Superior temporal gyrus (tissue), 1 donor: ENCODE measurements around the gene ZNF568.

Source experiments
- DNase-seq: peaks from one replicate; pipeline ENCODE4 v3.0.0-alpha.2; 2016; ENCODE audit errors: extremely low spot score

ZNF568 gene

DNA sequence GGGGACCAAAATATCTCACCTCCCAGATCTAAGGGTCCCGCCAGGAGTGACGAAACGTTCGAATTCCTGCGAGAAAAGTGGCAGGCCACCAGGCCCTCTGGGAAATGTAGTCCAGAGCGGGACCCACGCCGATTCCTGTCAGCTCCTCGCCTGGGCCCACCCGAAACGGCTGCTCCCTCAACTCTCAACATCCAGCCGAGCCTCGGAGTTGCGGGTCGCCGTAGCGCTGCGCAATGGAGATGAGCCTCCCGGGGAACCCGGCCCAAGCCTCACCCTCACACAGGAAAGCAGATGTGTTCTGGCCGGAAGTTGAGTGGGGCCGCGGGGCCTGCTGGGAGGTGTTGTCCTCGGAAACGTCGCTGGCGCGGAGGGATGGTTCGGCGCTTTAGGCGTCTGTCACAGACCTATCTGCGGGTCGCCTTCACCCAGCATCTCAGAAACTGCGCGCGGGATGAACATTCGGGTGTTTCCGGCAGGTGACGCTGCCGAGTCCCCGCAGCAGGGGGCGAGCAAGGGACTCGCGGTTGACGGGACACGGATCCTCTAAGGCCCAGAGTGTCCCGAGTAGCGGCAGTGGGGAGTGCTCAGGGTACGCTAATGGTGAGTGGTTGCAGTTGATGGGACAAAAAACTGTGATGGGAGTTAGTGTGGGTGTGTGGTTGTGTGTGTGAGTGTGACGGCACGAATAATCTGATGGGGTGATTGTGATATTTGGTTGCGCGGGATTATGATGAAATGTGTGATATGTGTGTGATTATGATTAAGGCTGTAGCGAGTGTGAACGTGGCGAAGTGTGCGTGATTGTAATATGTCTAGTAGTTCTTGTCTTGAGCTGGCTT lies at the start of gene ZNF568, which contains the start of gene ZNF829:
Gene ZNF568, plus strand, starts transcription at position 341 of the 839 bp plus-strand sequence. CDS start 6,439 bp downstream, outside the sequence.
Gene ZNF829, minus strand, starts transcription at position 300 of the 839 bp plus-strand sequence. CDS start 1,124 bp downstream, outside the sequence.
- peak; percentile 92 for DNase-seq

DNA sequence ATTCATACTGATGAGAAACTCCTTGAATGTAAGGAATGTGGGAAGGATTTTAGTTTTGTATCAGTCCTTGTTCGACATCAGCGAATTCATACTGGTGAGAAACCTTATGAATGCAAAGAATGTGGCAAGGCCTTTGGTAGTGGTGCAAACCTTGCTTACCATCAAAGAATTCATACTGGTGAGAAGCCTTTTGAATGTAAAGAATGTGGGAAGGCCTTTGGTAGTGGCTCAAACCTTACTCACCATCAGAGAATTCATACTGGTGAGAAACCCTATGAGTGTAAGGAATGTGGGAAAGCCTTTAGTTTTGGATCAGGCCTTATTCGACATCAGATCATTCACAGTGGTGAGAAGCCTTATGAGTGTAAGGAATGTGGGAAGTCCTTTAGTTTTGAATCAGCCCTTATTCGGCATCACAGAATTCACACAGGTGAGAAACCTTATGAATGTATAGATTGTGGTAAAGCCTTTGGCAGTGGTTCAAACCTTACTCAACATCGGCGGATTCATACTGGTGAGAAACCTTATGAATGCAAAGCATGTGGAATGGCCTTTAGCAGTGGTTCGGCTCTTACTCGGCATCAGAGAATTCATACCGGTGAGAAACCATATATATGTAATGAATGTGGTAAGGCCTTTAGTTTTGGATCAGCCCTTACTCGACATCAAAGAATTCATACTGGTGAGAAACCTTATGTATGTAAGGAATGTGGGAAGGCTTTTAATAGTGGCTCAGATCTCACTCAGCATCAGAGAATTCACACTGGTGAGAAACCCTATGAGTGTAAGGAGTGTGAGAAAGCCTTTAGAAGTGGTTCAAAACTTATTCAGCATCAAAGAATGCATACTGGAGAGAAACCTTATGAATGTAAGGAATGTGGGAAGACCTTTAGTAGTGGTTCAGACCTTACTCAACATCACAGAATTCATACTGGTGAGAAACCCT lies 38.9 kb upstream of the ZNF568 start:
- no peak for DNase-seq

DNA sequence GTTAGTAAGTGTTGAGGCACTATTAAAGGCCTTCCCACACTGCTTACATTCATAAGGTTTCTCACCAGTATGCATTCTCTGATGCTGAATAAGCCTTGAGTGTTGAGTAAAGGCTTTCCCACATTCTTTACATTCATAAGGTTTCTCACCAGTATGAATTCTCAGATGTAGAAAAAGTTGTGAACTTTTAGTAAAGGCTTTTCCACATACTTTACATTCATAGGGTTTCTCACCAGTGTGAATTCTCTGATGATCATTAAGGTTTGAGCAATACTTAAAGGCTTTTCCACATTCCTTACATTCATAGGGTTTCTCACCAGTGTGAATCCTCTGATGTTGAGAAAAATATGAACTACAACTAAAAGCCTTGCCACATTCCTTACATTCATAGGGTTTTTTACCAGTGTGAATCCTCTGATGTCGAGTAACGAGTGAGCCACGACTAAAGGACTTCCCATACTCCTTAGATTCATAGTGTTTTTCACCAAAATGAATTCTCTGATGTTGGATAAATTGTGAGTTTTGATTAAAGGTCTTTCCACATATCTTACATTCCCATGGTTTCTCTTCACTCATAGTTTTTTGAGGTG lies 24.3 kb upstream of the ZNF568 start:
- no peak for DNase-seq

DNA sequence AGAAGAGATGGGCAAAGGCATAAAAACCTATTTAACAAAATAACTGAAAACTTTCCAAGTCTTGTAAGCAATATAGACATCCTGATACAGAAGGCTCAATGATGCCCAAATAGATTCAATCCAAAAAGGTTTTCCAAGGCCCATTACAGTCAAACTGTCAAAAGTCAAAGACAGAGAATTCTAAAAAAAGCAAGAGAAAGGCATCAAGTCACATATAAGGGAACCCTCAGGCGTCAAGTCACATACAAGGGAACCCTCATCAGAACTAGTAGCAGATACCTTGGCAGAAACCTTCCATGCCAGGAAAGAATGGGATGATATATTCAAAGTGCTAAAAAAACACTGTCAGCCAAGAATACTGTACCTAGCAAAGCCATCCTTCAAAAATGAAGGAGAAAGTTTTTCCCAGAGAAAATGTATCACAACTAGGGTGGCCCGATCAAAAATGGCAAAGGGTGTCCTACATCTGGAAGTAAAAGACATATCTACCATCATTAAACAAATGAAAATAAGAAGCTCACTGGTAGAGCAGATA lies 21.2 kb upstream of the ZNF568 start:
- DNase-seq, result no peak

DNA sequence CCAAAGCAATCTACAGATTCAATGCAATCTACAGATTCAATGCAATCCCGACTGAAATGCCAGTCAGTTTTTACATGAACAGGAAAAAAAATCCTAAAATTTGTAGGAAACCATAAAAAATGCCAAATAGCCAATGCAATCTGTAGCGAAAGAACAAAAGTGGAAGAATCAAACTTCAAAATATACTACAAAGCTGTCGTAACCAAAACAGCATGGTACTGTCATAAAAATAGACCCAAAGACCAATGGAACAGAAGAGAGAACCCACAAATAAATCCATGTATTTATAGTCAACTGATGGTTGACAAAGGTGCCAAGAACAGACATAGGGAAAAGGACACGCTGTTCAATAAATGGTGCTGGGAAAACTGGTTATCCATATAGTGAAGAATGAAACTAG lies 17.7 kb upstream of the ZNF568 start:
- no peak for DNase-seq

DNA sequence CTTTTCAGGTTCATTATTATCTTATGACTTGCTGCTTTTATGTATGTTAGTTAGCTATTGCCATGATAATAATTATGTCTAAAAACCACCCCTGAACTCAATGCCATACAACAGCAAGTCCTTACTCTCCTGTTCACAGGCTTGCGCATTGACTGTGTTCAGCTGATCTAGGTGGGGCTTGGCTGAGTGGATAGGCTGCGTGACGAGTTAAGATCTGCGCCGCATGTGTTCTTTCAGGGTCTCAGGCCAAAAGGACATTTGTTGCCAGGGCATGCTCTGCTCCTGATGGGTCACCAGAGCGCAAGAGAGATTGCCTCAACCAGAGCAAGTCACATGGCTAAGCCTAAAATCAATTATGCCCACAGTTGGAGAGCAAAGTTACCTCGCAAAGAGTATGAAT lies 859 bp downstream of the ZNF568 start:
- DNase-seq, result no peak

DNA sequence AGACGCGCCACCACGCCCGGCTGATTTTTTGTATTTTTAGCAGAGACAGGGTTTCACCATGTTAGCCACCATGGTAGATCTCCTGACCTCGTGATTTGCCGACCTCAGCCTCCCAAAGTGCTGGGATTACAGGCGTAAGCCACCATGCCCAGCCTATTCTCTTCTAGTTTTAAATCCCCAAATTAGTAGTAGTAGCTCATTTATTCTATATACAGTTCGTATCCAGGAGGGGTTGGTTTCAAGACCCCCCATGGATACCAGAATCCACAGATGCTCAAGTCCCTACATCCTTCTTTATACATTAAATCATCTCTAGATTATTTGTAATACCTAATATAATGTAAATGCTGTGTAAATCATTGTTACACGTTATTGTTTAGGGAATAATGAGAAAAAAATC lies 2.0 kb downstream of the ZNF568 start:
- DNase-seq, result no peak

DNA sequence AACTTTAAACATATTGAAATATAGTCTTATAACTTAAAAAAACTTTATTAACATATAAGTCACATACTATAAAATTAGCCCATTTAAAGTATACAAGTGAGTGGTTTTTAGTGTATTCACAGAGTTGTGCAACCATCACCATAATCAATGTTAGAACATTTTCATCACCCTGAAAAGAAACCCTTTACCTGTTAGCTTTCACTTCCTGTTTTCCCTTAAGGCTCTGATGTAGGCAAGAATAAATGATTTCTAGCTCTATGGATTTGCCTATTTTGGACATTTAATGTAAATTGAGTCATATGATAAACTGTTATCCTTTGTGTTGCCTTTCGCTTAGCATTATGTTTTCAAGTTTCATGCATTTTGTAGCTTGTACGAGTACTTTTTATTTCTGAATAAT lies 15.6 kb downstream of the ZNF568 start:
- DNase-seq, result no peak

DNA sequence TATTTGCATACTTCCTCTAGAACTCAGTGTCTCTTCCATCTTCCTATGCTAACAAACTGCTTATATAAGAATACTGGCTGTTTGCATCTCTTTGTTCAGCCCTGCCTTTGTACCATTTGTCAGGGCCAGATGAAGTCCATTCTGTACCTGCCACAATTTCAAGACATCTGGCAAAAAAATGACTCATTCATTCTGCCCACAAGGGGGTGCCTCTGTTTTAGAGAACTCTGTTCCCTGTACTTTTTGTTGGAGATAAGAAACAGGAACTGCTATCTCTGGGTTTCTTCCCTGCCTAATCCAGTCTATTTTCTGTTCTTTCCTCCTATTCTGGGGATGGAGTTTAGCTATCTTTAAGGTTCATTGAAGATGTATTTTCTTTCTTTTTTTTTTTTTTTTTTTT lies 23.0 kb downstream of the ZNF568 start:
- no peak for DNase-seq

DNA sequence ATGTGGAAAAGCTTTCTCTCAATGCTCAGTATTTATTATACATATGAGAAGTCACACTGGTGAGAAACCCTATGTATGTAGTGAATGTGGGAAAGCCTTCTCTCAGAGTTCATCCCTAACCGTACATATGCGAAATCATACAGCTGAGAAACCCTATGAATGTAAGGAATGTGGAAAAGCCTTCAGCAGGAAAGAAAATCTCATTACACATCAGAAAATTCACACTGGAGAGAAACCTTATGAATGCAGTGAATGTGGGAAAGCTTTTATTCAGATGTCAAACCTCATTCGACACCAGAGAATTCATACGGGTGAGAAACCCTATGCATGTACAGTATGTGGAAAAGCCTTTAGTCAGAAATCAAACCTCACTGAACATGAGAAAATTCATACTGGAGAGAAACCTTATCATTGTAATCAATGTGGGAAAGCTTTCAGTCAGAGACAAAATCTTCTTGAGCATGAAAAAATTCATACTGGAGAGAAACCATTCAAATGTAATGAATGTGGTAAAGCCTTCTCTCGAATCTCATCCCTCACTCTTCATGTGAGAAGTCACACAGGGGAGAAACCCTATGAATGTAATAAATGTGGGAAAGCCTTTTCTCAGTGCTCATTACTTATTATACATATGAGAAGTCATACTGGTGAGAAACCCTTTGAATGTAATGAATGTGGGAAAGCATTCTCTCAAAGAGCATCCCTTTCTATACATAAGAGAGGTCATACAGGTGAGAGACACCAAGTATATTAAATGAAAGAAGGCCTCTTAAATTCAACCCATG lies 34.4 kb downstream of the ZNF568 start:
- DNase-seq, result no peak

DNA sequence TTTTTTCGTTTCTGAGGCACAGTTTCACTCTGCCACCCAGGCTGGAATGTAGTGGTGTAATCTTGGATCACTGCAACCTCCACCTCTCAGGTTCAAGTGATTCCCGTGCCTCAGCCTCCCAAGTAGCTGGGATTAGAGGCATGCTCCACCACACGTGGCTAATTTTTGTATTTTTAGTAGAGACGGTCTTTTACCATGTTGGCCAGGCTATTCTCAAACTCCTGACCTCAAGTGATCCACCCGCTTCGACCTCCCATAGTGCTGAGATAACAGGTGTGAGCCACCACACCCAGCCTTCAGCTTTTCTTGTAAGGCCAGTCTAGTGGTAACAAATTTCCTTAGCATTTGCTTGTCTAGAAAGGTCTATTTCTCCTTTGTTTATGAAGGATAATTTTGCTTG lies 46.2 kb downstream of the ZNF568 start:
- no peak for DNase-seq

DNA sequence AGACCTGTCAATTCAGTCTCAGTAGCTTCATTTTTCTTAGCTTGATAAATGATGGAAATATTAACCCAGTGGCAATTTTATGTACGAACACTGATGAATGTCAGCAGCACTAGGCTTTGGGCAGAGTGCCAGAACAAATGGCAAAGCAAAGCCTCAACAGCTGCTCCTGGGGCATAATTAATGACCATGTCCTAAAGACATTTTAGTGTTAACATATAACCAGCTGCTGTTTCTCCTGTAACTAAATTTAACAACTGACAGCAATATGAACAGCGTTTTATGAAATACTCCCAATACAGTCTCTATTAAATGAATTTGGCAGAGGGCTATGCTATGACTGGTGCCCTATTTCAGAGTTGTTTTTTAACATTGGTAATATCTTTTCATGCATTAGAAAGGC lies 47.1 kb downstream of the ZNF568 start:
- DNase-seq, result no peak

DNA sequence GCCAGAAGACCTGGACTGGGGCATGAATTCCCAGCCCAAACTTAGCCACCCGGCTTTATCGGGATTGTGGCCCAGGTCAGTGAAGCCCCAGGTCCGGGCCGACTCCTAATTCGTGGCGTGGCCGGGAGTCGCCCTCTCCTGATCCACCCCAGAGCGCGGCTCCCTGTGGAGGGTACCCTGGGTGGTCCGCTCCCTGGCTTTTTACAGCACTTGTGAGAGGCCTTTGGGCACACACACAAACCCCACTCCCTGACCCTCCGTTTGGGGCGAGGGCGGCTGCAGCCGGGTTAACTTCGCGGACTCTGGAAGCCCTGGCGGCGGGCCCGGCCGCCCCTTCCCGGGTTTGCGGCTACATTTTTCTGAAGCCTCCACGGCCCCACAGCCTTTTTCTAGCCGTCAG lies 56.4 kb downstream of the ZNF568 start:
- no peak for DNase-seq

DNA sequence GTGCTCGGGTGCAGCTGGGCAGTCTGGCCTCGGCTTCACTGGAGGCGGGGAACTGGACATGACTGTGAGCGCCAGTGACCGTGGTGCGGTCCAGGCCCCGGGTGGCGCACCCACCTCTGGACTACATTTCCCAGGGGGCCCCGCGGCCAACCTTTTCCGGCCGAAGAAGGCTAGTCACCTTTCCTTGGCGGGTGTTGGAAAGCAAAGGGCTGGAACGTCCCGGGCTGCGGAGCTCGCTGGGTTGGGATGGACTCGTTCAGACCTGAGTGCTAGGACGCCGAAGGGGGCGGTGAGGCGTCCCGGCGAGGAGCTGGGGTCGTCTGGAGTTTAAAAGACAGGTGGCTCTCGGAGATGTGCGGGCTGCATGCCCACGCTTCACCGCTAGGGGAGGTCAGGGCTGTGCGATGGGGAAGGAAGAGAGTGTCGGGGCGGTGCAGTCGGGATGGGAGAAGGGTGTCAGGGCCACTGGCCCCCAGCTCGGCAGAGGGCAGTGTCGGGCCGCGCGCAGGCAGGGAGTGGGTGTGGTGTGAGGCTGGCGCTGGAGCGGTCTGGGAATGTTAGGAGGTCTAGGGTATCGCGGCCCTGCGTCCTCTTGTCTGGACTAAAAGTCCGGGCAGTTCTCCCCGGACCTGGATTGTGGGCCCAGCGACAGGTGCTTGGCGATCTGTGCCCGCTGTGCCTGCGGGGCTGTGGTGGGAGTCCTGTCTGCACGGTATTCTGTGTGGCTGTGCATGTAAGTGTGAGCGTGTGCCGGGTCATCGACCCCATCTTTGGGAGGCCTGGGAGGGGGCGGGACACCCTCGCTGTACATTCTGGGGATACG lies 57.1 kb downstream of the ZNF568 start:
- peak; percentile 86 for DNase-seq

DNA sequence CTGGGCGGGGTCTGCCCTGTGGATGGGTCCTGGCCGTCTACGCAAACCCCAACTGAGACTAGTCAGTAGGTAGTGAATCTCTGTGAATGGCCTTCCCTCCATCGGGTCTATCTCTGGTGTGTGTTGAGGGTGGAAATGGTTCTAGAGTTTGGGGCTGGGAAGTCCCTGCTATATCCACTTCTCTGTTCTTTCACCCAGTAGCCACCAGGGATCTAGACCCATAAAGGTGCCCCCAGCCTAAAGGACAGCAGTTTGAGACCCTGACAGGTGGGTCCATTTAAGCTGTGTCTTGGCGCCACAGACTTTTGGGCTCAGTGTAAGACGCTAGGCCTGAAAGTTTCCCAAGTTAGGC lies 57.7 kb downstream of the ZNF568 start:
- peak; percentile 6 for DNase-seq

DNA sequence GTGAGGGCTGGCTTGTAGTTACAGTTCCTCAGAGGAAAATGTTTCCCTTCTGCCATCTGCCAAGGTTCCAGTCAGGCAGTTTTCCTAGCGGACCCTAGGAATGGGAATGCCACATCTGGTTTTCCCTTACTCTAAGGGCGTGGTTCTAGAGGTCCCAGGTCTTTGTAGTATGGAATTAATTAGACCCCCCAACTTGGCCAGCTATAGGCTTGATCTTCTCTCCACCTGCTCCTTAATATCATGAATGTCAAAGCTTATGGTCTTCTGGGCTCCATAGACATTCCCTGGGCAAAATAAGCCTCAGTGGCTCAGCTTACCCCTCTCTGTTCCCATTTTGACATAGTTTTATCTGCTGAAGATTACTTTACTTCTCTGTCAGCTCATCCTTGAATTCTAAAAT lies 70.0 kb downstream of the ZNF568 start:
- no peak for DNase-seq

DNA sequence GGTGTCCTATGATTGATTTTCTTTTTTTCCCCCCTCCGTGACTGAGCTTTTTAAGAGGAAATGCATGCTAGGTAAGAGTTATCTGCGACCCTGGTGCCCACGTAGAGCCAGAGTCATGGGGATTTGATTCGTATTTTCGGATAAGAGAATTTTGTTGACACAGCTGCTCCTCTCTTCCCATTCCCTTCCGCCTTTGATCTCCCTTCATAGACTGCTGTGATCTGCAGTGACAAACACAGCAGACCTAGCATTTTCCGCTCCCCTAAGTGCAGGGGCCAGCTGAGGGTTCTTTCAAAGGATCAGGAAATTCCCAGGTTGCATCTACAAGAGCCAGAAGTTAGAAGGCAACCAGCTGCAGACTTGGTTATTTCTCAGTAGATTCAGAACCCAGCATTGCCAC lies 70.5 kb downstream of the ZNF568 start:
- no peak for DNase-seq

DNA sequence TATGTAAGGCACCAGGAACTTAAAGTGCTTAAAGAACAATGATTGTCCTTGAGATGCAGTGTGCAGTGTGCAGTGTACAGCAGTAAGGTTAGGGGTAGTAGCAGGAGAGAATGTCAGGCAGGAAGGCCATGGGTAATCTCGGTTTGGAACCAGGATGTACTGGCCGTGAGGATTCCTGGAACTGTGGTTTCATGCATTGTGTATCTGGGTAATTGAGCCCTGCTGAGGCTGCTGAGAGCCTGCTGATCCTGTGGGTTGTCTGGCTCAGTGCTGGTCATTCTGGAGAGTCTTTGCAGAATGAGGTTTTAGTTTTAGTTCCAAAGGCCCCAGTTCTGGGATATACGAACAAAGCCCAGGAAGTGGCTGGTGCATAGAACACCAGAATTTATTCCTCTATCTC lies 71.0 kb downstream of the ZNF568 start:
- DNase-seq, result no peak

DNA sequence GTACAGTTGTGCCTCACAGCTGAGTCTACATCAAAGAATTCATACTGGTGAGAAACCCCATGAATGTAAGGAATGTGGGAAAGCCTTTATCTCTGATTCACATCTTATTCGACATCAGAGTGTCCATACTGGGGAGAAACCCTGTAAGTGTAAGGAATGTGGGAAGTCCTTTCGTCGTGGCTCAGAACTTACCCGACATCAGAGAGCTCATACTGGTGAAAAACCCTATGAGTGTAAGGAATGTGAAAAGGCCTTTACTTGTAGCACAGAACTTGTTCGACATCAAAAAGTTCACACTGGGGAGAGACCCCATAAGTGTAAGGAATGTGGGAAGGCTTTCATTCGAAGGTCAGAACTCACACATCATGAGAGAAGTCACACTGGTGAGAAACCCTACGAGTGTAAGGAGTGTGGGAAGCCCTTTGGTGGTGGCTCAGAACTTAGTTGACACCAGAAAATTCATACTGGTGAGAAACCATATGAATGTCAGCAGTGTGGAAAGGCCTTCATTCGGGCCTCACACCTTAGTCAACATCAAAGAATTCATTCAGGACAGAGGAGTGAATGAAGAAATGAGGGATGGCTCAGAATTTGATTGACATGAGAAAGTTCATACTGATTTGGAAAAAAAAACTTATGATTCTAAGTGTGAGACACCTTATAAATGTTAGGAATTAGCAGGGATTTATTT lies 81.2 kb downstream of the ZNF568 start:
- no peak for DNase-seq

DNA sequence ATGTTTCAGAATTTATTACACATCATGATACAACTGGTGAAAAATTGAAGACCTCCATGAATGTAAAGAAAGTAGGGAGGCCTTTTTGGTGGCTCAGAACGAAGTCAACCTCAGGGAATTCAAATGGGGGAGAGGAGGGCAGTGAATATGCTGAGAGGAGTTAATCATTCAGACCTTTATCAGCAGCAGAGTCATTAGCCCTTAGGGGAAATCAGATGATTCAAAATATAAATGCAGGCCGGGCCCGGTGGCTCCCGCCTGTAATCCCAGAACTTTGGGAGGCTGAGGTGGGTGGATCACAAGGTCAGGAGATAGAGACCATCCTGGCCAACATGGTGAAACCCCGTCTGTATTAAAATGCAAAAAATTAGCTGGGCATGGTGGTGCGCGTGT lies 81.7 kb downstream of the ZNF568 start:
- DNase-seq, result no peak
